GM21619 (cell line): Measurements from ENCODE around the gene DOK5.

Source experiments
- ATAC-seq: cut with Tn5 transposase; IDR thresholded peaks from one replicate; pipeline ENCODE4 v1.9.1; 2021; ENCODE audit not compliant: unreplicated experiment

DOK5 gene

DNA sequence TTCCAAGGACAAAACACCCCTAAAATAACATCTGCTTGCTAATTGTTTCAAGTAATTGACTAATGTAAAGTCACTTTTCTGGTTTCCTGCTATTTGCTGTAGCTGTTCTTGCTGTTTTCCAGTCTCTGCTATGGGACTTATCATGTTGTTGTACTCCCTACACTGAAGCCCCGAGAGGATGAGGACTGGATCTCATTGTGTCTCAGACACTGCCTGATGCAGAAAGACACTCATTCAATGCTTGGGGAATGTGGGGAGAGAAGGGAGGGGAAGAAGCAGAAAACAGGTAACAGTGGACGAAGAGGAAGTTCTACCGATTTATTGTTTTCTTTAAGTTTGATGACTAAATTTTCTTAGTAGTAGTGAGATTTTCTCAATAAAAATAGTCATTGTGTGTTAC lies 79.8 kb downstream of the DOK5 start:
- no peak for ATAC-seq

DNA sequence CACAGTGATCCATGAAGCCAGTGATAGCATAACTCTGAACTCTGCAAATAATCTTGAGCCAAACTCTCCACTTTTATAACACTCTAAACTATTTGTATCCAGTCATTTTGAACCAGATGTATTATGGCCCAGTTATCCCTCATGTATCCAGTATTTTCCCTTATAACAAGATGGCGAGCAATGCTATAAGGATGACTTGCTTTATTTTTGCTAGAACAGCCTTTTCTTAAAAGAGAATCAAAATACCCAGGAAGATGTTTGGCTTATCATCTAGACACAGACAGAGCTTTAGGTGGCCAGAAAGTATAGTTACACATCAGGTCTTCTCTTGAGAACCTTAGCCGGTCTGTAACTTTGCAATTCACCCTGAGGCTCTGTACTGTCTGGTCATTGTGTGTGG lies 81.0 kb downstream of the DOK5 start:
- ATAC-seq = no peak

DNA sequence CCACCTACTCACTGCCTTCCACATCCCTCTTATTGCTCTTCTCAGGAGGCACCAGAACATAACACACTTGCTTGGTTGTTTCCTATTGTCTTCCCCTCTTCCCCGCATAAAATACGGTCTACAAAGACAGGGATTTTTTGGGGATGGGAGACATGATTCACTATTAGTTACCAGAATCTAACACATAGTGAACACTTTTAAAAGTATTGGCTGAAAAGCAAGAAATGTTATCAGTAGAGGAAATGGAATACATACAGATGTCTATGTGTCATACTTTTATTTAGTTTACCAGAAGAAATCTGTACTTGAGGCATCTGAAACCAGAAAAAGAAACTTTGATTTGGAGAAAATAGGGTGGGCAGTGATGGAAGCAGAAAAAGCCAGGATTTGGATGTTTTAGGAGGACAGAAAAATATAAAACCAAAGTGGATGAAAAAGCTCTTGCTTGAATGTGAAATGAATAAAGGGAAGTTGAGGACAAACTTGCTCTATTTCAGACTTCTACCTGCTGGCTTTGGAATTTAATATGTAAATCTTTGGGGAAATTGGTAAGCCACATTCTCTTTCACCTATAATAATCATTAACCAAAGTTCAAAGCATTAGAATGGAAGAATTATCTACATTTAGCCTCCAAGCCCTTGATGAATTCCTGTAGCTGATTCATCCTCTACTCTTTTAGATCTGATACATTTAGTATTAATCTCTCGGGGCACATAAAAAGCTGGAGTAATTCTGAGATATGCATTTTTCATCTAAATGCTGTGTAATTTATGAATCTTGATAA lies 82.6 kb downstream of the DOK5 start:
- no peak for ATAC-seq

DNA sequence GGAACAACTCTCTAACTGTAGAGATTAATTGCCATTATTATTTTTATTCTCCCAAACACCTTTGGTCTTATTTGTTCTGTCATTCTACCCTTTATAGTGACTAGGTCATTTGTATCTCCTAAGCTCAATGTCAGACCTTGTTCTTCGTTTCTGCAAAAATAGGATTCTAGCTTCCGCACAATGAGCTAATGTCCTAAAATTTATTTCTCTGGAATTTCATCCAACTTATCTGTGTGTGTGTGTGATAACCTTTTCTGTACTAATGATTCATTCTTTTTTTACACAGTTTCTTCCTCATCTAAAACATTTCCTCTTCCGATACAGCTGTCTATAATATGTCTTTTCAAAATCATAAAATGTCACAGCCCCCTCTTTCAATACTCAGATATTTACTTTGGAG lies 84.5 kb downstream of the DOK5 start:
- no peak for ATAC-seq

- no peak for ATAC-seq
Measured at GRCh38 chr20:54560357-54560756, 85.0 kb downstream of the DOK5 start.

GRCh38 chr20:54565255-54565654 lies 89.9 kb downstream of the DOK5 start:
- ATAC-seq = no peak

DNA sequence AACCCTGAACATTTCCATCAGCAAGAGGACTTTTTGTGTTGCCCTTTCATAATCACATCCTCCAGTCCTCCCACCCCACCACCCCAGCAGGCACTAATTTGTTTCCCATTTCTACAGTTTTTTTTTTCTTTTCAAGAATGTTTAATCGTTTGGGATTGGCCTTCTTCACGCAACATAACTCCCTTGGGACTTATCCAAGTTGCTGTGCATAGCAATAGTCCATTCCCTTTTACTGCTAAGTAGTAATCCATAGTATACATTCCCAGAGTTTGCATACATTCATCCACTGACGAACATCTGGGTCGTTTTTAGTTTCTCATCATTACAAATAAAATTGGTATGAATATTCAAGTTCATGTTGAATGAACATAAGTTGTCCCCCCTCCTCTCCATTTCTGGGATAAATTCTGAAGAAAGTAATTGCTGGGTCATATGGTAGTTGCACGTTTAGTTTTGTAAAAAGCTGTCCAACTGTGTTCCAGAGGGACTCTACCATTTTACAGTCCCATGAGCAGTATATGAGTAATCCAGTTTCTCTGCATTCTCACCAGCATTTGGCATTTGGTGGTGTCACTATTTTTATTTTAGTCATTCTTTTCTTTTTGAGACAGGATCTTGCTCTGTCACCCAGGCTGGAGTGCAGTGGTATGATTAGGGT lies 90.8 kb downstream of the DOK5 start:
- no peak for ATAC-seq

DNA sequence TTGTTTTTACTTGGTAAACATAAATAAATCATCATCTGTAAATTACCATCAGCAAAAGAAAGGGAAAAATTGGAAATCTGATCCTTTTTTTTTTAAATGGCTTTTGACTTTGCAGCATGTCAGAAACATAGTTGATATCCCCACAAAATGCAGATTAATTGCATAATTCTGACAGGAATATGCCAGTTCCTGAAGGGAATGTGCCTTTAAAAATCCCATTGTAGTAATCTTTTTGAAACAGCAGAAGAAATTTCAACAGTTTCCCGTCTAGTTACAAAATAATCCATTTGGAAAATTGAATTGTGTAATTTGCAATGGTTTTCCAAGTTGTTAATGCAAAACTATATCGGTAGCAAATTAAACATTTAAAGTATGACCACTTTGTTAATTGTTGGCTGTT lies 95.2 kb downstream of the DOK5 start:
- ATAC-seq = no peak

GRCh38 chr20:54572665-54573435 lies 97.5 kb downstream of the DOK5 start:
- no peak for ATAC-seq

DNA sequence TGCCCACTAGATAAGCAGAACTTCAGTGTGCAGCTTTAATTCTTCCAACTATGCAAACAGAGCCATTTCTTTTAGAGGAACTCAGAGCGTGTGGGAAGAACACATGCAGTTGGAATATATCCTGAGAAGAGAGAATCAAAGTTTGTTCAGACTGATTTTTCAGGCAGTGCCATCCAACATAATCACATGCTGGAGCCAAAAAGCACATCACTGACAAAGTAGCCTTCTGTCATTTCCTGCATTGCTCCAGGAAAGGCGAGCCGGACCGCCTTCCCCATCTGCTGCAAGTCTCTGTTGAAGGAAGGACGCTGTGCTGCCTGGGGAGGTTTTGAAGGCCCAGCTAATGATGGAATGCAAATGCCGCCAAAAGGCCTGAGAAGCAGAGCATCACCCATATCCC lies 98.4 kb downstream of the DOK5 start:
- no peak for ATAC-seq

DNA sequence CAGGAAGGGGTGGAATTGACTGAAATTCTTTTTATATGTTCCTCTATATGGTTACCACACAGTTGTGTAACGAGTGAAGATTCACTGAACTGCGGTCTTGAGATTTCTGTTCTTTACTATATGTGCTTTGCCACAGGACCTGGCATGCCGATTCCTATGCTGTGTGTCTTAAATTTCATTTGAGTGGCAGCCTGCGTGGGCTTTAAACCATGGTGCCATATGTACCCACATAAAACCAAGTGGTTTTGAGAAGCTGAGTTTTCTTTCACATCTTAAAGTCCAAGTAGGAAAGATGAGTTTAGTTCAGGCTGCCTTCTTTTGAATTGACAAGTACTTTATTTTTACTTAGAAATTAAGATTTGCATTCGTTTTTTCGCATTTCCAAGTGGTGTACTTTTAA lies 101.1 kb downstream of the DOK5 start:
- no peak for ATAC-seq

- ATAC-seq = no peak
Measured at GRCh38 chr20:54577637-54578036, 102.2 kb downstream of the DOK5 start.

DNA sequence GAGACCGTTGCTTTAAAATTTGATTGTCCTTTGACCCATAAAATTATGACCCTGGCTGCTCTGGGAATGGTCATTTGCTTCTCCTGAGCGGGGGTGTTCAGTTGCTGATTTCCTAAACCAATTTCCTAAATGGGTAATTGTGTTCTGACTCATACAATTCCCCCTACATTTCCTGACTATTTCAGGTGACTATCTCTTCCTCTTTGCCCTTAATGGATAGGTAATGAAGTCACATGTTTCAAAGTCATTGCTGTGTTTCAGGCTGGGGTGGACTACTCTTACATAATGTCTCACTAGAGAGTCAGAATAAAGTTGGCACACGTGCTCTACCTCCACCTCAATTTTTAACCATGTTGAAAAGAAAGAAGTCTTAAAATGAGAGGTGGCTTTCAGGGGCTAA lies 109.8 kb downstream of the DOK5 start:
- ATAC-seq = no peak

DNA sequence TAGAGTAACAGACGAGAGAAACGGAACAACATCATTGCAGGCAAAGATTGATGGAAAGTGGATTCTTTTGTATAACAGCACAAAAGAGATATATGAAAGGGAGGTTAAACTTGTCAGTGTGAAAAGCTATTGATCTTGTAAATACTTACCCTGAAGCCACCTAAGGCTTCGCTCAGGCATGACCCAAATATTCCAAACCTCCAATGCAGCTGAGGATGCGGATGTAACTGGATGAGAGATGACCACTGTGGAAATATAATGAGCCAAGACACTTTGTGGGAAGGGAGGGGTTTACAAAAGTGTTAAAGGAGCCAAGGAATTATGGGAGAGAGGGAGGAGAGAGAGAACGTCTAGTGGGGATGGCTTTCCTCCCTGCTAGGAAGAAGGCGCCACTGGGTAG lies 112.0 kb downstream of the DOK5 start:
- no peak for ATAC-seq

DNA sequence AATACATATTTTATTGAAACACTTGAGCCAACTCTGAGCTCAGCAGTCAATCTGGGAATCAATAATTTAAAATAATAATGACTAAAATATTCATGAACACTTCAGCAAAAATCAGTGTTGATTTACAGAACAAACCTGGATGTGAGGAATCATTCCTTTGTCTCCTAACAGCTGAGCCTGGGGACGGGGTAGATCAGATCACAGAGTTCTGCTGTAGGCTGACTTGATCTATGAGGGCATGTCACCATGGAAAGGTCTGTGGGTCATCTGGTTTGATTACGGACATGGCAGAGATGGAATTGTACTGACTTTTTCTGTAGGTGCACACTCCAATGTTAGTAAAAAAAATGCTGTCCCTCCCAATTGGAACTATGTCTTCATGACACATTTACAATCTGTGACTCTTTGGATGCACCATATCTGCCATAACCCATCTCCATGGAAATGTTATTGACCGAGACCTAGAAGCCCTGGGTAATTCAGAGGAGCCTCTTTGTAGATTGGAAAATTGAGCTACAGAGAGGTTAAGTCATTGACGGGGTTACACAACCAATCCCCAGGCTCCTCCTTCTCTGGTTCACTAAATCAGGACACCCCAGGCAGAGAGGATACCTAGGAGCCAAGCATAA lies 114.1 kb downstream of the DOK5 start:
- no peak for ATAC-seq

GRCh38 chr20:54590856-54591255 lies 115.5 kb downstream of the DOK5 start:
- no peak for ATAC-seq

GRCh38 chr20:54596651-54597050 lies 121.3 kb downstream of the DOK5 start:
- ATAC-seq = no peak

GRCh38 chr20:54598352-54598751 lies 123.0 kb downstream of the DOK5 start:
- no peak for ATAC-seq

GRCh38 chr20:54600634-54601033 lies 125.2 kb downstream of the DOK5 start:
- ATAC-seq = no peak

GRCh38 chr20:54601831-54602515 lies 126.6 kb downstream of the DOK5 start:
- ATAC-seq = no peak

DNA sequence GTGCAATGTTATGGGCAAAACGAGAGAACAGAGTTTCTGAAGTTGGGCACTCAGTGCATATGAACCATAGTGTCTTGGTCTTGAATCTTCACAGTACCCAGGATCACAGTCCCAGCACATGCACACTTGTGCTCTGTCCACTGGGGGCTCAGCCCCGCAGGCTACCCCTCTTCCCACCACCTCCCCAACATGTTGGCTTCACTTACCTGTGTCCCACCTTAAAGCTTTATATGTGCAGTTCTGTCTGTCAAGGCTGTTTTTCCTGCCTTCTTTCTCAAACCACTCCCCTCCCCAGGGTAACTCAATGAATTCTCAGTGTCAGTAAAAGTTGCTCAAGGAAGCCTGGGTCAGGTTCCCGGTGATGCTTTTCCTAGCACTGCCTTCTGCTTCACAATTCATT lies 129.9 kb downstream of the DOK5 start:
- no peak for ATAC-seq
